CD8-positive, alpha-beta T cell (primary cell): ENCODE measurements around the gene MICAL3. TPM values are rescaled to one million over a fixed set of nuclear protein-coding genes. Genes with fewer than 3 reads are reported as not detected.

ENCODE experiments used
- microRNA-seq: library from miRNA; unstranded; fragments of <30 nt; microRNA quantifications from one replicate; pipeline ENCODE4 v1.2.0, GENCODE V29; 2022; ENCODE audit warnings: borderline microRNAs expressed
- total RNA-seq, 46 experiments: library from RNA in 2 of 46; stranded (reverse) in 2 of 46; gene quantifications; one replicate each; pipeline ENCODE4 v1.2.3 and lab custom pipeline; 2021 to 2026

The MICAL3 gene
- total RNA-seq, 2 experiments from 2014 or later = 7.0 to 11.7 TPM

Small RNA genes within 50 kb of the gene (microRNA-seq; reads per million reads assigned to microRNA genes)
- gene MIR3198-1 (not detected), gene MIR648 (not detected)

Other genes with a start within 250 kb of the MICAL3 start
- 10 to 100 TPM; 22.5 to 23.0 TPM for gene PEX26, start 53.4 kb upstream of the MICAL3 start, total RNA-seq
- gene TUBA8, start 86.2 kb upstream of the MICAL3 start, total RNA-seq = 1 to 10 TPM; 1.3 to 1.4 TPM
- gene USP18, start 125.6 kb upstream of the MICAL3 start, total RNA-seq = 1 to 10 TPM; 2.0 to 2.9 TPM